HG03432 (cell line): ENCODE measurements around the gene OTOA.
"Not testable (repeated sequence)": the region's sequence is repeated elsewhere in the genome, so short reads cannot be mapped to it uniquely, and the experiment has no call there.

Source experiments
- ATAC-seq: cut with Tn5 transposase; IDR thresholded peaks from one replicate; pipeline ENCODE4 v1.9.1; 2021; ENCODE audit warnings: mild to moderate bottlenecking, moderate library complexity; ENCODE audit not compliant: unreplicated experiment

Gene OTOA

GRCh38 chr16:21663889-21664647 lies at the start of gene OTOA:
Gene OTOA, plus strand, starts transcription at chr16:21663968. Its CDS starts 14,547 bp downstream, at chr16:21678515.
- no peak for ATAC-seq

GRCh38 chr16:21614896-21615295 lies 48.9 kb upstream of the OTOA start:
- no peak for ATAC-seq

GRCh38 chr16:21617607-21618006 lies 46.2 kb upstream of the OTOA start:
- ATAC-seq = no peak

GRCh38 chr16:21618281-21618680 lies 45.5 kb upstream of the OTOA start:
- no peak for ATAC-seq

- no peak for ATAC-seq
These were observed 43.9 kb upstream of the OTOA start for GRCh38 chr16:21619765-21620425.

GRCh38 chr16:21620592-21620991 lies 43.2 kb upstream of the OTOA start:
- ATAC-seq = no peak

- no peak for ATAC-seq
These were observed 41.2 kb upstream of the OTOA start for GRCh38 chr16:21622545-21622944.

- ATAC-seq = no peak
These were observed 38.7 kb upstream of the OTOA start for GRCh38 chr16:21625026-21625425.

GRCh38 chr16:21626659-21627277 lies 37.0 kb upstream of the OTOA start:
- ATAC-seq = no peak

GRCh38 chr16:21628121-21628726 lies 35.5 kb upstream of the OTOA start:
- no peak for ATAC-seq

GRCh38 chr16:21628772-21629171 lies 35.0 kb upstream of the OTOA start:
- ATAC-seq = no peak

GRCh38 chr16:21629616-21630539 lies 33.9 kb upstream of the OTOA start:
- not testable (repeated sequence) for ATAC-seq

- not testable (repeated sequence) for ATAC-seq
These were observed 32.9 kb upstream of the OTOA start for GRCh38 chr16:21630866-21631265.

GRCh38 chr16:21631376-21631775 lies 32.4 kb upstream of the OTOA start:
- not testable (repeated sequence) for ATAC-seq

GRCh38 chr16:21631951-21632575 lies 31.7 kb upstream of the OTOA start:
- ATAC-seq = not testable (repeated sequence)

GRCh38 chr16:21634216-21634615 lies 29.6 kb upstream of the OTOA start:
- no peak for ATAC-seq

- not testable (repeated sequence) for ATAC-seq
These were observed 28.1 kb upstream of the OTOA start for GRCh38 chr16:21635694-21636093.

- no peak for ATAC-seq
These were observed 26.5 kb upstream of the OTOA start for GRCh38 chr16:21637032-21637968.

- ATAC-seq = no peak
These were observed 25.2 kb upstream of the OTOA start for GRCh38 chr16:21638573-21638975.
